Tibial nerve (tissue), 4 donors: ENCODE data around the gene ISYNA1. TPM values are rescaled to one million over a fixed set of nuclear protein-coding genes. Genes with fewer than 3 reads are reported as not detected.

Experiments used
- DNase-seq, 2 donors: peaks; one replicate each; pipeline ENCODE4 v3.0.0-alpha.2; 2019; ENCODE audit warnings: low spot score in 2 of 2
- H3K27ac ChIP-seq, 4 donors: fragments of 200-600 bp; sonication (generic) in 3 of 4; one replicate each; pipeline ENCODE4 v1.5.1; 2017 to 2019; ENCODE audit warnings: mild to moderate bottlenecking in 1 of 4
- H3K27me3 ChIP-seq, 2 donors: fragments of 200-600 bp; sonication (generic) in 1 of 2; one replicate each; pipeline versions ENCODE4 v1.5.1 to v1.6.0; 2017 to 2019
- H3K36me3 ChIP-seq, 3 donors: fragments of 200-600 bp; sonication (generic); one replicate each; pipeline ENCODE4 v1.5.1; 2018 to 2019
- H3K4me1 ChIP-seq, 4 donors: fragments of 200-600 bp; sonication (generic) in 3 of 4; one replicate each; pipeline ENCODE4 v1.5.1; 2017 to 2019
- H3K4me3 ChIP-seq, 4 donors: fragments of 200-600 bp; sonication (generic) in 3 of 4; one replicate each; pipeline ENCODE4 v1.5.1; 2017 to 2019; ENCODE audit warnings: mild to moderate bottlenecking in 1 of 4, moderate library complexity in 1 of 4
- H3K9me3 ChIP-seq, 4 donors: fragments of 200-600 bp; sonication (generic) in 3 of 4; one replicate each; pipeline ENCODE4 v1.5.1; 2017 to 2019
- CTCF ChIP-seq, 5 experiments: fragments of 200-600 bp in 3 of 5; fragments of 450-650 bp in 2 of 5; sonication (generic) in 3 of 5; IDR thresholded peaks; one replicate each; pipeline ENCODE4 v1.5.1; 2016 to 2019; ENCODE audit warnings: antibody characterized with exemption in 5 of 5, mild to moderate bottlenecking in 3 of 5, moderate library complexity in 2 of 5
- EP300 ChIP-seq, 2 donors: sonication (generic); formaldehyde crosslinking; IDR thresholded peaks; one replicate each; pipeline ENCODE4 v1.6.1; 2017; ENCODE audit warnings: antibody characterized with exemption in 2 of 2, mild to moderate bottlenecking in 1 of 2
- POLR2A ChIP-seq, 2 donors: fragments of 450-650 bp; IDR thresholded peaks; one replicate each; pipeline ENCODE4 v1.6.1; 2017; ENCODE audit warnings: antibody characterized with exemption in 2 of 2, mild to moderate bottlenecking in 2 of 2, moderate library complexity in 2 of 2
- WGBS, 2 donors: methylation state at CpG; one replicate each; pipeline ENCODE4 v1.1.5; 2018; 5-methylcytosine and 5-hydroxymethylcytosine counted together
- total RNA-seq, 4 donors: library from RNA; depleted of rRNA; stranded (reverse); fragments of >200 nt; gene quantifications; one replicate each; pipeline ENCODE4 v1.1.0, GENCODE V29; 2016

Gene ISYNA1
- total RNA-seq, 4 donors from 2014 or later: 43.5 to 82.2 (median 52.4) TPM

GRCh38 chr19:18435842-18436670 lies 1.9 kb downstream of the ISYNA1 start:
- TF ChIP-seq POLR2A (IDR thresholded peaks at IDR 0.05): no peak
- TF ChIP-seq EP300 (IDR thresholded peaks at IDR 0.05): no peak
- no peak for TF ChIP-seq CTCF (IDR thresholded peaks at IDR 0.05)
- no peaks in the 10 kb centered on the region for H3K9me3 ChIP-seq
- WGBS, 2 donors: 83 to 86% methylated on average over 38 to 42 of the region's 46 CpGs
- no peaks in the 10 kb centered on the region for H3K27me3 ChIP-seq
- no peak for DNase-seq
- H3K4me1 ChIP-seq: peaks cover 0 to 61% (median 25%) of the 10 kb centered on the region in 4 donors
- H3K36me3 ChIP-seq: peaks cover 0 to 31% (median 0%) of the 10 kb centered on the region in 3 donors
- H3K27ac ChIP-seq: peak overlapping the region in 3 of 4 donors; percentile 63 to 85 (median 82)
- H3K4me3 ChIP-seq: peak overlapping the region in 1 of 4 donors; percentile 71

GRCh38 chr19:18435178-18435841 lies 2.6 kb downstream of the ISYNA1 start:
- H3K9me3 ChIP-seq: no peaks in the 10 kb centered on the region
- H3K4me3 ChIP-seq: no peak overlapping the region
- H3K36me3 ChIP-seq: peaks cover 0 to 36% (median 0%) of the 10 kb centered on the region in 3 donors
- TF ChIP-seq EP300 (IDR thresholded peaks at IDR 0.05) (no peak), CTCF (IDR thresholded peaks at IDR 0.05) (no peak), POLR2A (IDR thresholded peaks at IDR 0.05) (no peak)
- WGBS, 2 donors: 96 to 97% methylated on average over 39 to 41 of the region's 49 CpGs
- H3K4me1 ChIP-seq: peaks cover 0 to 62% (median 25%) of the 10 kb centered on the region in 4 donors
- H3K27me3 ChIP-seq: no peaks in the 10 kb centered on the region
- DNase-seq: no peak
- H3K27ac ChIP-seq: no peak overlapping the region

GRCh38 chr19:18434411-18435175 lies 3.3 kb downstream of the ISYNA1 start:
- no peak for TF ChIP-seq CTCF (IDR thresholded peaks at IDR 0.05)
- TF ChIP-seq POLR2A (IDR thresholded peaks at IDR 0.05): no peak
- no peak for TF ChIP-seq EP300 (IDR thresholded peaks at IDR 0.05)
- peaks cover 0 to 68% (median 29%) of the 10 kb centered on the region in 4 donors for H3K4me1 ChIP-seq
- 86 to 87% methylated on average over 18 to 21 of the region's 21 CpGs for WGBS, 2 donors
- H3K27ac ChIP-seq: peak overlapping the region in 2 of 4 donors; percentile 5 to 79
- H3K27me3 ChIP-seq: no peaks in the 10 kb centered on the region
- H3K36me3 ChIP-seq: peaks cover 0 to 36% (median 0%) of the 10 kb centered on the region in 3 donors
- no peaks in the 10 kb centered on the region for H3K9me3 ChIP-seq
- H3K4me3 ChIP-seq: no peak overlapping the region
- DNase-seq: no peak

GRCh38 chr19:18433735-18434398 lies 4.1 kb downstream of the ISYNA1 start:
- Histone ChIP-seq H3K36me3 (peaks cover 0 to 36% (median 0%) of the 10 kb centered on the region in 3 donors), H3K9me3 (no peaks in the 10 kb centered on the region), H3K4me1 (peaks cover 0 to 68% (median 36%) of the 10 kb centered on the region in 4 donors), H3K27me3 (no peaks in the 10 kb centered on the region), H3K4me3 (peak overlapping the region in 3 of 4 donors; percentile 26 to 58 (median 50)), H3K27ac (peak overlapping the region; percentile 5 to 79 (median 68))
- 23 to 37% methylated on average over 15 to 32 of the region's 60 CpGs for WGBS, 2 donors
- TF ChIP-seq EP300 (IDR thresholded peaks at IDR 0.05): no peak
- no peak for TF ChIP-seq POLR2A (IDR thresholded peaks at IDR 0.05)
- no peak for TF ChIP-seq CTCF (IDR thresholded peaks at IDR 0.05)
- DNase-seq: no peak
